HG03354 (cell line): ENCODE data around the gene NR2F1-AS1.
"Not testable (repeated sequence)": the region's sequence is repeated elsewhere in the genome, so short reads cannot be mapped to it uniquely, and the experiment has no call there.

Experiments used
- ATAC-seq: cut with Tn5 transposase; IDR thresholded peaks from one replicate; pipeline ENCODE4 v1.9.1; 2021; ENCODE audit warnings: mild to moderate bottlenecking; ENCODE audit not compliant: unreplicated experiment, poor library complexity, severe bottlenecking

The NR2F1-AS1 gene

GRCh38 chr5:93557021-93557604 lies 23.9 kb downstream of the NR2F1-AS1 start:
- ATAC-seq = no peak

- ATAC-seq = not testable (repeated sequence)
Measured at GRCh38 chr5:93549594-93549993, 31.4 kb downstream of the NR2F1-AS1 start.

GRCh38 chr5:93545872-93546271 lies 35.1 kb downstream of the NR2F1-AS1 start:
- ATAC-seq = no peak

GRCh38 chr5:93532370-93532769 lies 48.6 kb downstream of the NR2F1-AS1 start:
- no peak for ATAC-seq

- ATAC-seq = not testable (repeated sequence)
Measured at GRCh38 chr5:93521815-93522214, 59.2 kb downstream of the NR2F1-AS1 start.

GRCh38 chr5:93519740-93520139 lies 61.3 kb downstream of the NR2F1-AS1 start:
- no peak for ATAC-seq

- ATAC-seq = no peak
Measured at GRCh38 chr5:93517828-93518227, 63.2 kb downstream of the NR2F1-AS1 start.

- no peak for ATAC-seq
Measured at GRCh38 chr5:93513298-93513697, 67.7 kb downstream of the NR2F1-AS1 start.

GRCh38 chr5:93512799-93513198 lies 68.2 kb downstream of the NR2F1-AS1 start:
- ATAC-seq = no peak

GRCh38 chr5:93511445-93511844 lies 69.6 kb downstream of the NR2F1-AS1 start:
- ATAC-seq = no peak

- ATAC-seq = no peak
Measured at GRCh38 chr5:93510626-93511380, 70.2 kb downstream of the NR2F1-AS1 start.

- not testable (repeated sequence) for ATAC-seq
Measured at GRCh38 chr5:93505553-93505952, 75.5 kb downstream of the NR2F1-AS1 start.

- no peak for ATAC-seq
Measured at GRCh38 chr5:93503598-93504067, 77.4 kb downstream of the NR2F1-AS1 start.

- no peak for ATAC-seq
Measured at GRCh38 chr5:93497096-93497495, 83.9 kb downstream of the NR2F1-AS1 start.

- no peak for ATAC-seq
Measured at GRCh38 chr5:93479982-93480509, 101.0 kb downstream of the NR2F1-AS1 start.

GRCh38 chr5:93477816-93478215 lies 103.2 kb downstream of the NR2F1-AS1 start:
- ATAC-seq = no peak

GRCh38 chr5:93476251-93476742 lies 104.7 kb downstream of the NR2F1-AS1 start:
- no peak for ATAC-seq

GRCh38 chr5:93462916-93463315 lies 118.1 kb downstream of the NR2F1-AS1 start:
- no peak for ATAC-seq

- ATAC-seq = no peak
Measured at GRCh38 chr5:93461756-93462155, 119.3 kb downstream of the NR2F1-AS1 start.

GRCh38 chr5:93460286-93460685 lies 120.7 kb downstream of the NR2F1-AS1 start:
- ATAC-seq = no peak

- not testable (repeated sequence) for ATAC-seq
Measured at GRCh38 chr5:93456796-93457195, 124.2 kb downstream of the NR2F1-AS1 start.
